GM21360 (cell line): ENCODE data around the gene GLI2.

Source experiments
- ATAC-seq: cut with Tn5 transposase; IDR thresholded peaks from one replicate; pipeline ENCODE4 v1.9.1; 2021; ENCODE audit warnings: mild to moderate bottlenecking, moderate library complexity; ENCODE audit not compliant: unreplicated experiment

GLI2 gene

DNA sequence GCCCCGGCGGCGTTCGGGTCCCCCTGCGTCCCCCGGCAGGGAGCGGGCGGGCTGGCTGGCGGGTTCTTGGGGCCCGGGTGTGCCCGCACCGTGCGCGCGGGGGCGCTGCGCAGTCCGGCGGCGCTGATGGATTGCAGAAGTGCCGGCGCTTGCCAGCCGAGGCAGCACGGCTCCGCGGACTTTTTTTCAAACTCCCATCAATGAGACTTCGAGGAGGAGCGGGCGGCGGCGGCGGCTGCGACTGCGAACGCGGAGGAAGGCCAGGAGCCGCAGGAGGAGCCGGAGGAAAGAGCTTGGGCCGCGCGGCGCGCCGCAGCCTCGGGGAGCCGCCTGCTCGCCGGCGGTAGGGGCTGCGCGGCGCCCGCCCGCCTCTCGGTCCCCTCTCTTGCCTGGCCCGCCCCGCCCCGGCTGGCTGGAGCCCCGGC is at the start of gene GLI2:
GLI2 (plus strand) TSS at position 123 of the 425 bp plus-strand sequence. CDS start 61,453 bp downstream, outside the sequence.
- ATAC-seq, result no peak

GRCh38 chr2:120685974-120686297 is 49.7 kb upstream of the GLI2 start:
- ATAC-seq, result no peak

GRCh38 chr2:120686511-120687168 is 49.0 kb upstream of the GLI2 start:
- ATAC-seq, result no peak

- ATAC-seq, result no peak
These were observed 48.5 kb upstream of the GLI2 start for GRCh38 chr2:120687210-120687609.

DNA sequence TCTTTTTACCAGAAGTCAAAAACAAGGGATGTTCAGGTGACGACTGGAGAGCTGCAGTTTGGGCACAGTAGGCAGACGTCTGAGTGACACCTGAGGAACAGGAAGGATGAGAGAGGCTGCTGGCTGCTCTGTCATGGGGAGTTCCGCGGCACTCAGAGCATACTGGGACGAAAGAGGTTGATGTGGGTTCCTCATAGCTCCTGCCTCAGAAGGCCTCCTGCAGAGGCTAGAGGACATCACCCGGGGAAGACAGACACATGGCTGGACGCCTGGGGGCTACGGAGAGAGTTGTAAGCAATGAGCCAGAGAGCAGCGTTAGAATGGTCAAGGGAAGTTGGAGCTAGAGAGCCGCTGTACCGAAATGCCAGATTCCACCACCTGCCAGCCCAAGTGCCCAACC is 45.1 kb upstream of the GLI2 start:
- ATAC-seq, result no peak

- ATAC-seq, result no peak
These were observed 44.3 kb upstream of the GLI2 start for GRCh38 chr2:120691410-120691809.

- no peak for ATAC-seq
These were observed 43.0 kb upstream of the GLI2 start for GRCh38 chr2:120692691-120693090.

- ATAC-seq, result no peak
These were observed 42.5 kb upstream of the GLI2 start for GRCh38 chr2:120693121-120693520.

GRCh38 chr2:120694034-120694433 is 41.6 kb upstream of the GLI2 start:
- ATAC-seq, result no peak

- no peak for ATAC-seq
These were observed 38.2 kb upstream of the GLI2 start for GRCh38 chr2:120697471-120697870.

DNA sequence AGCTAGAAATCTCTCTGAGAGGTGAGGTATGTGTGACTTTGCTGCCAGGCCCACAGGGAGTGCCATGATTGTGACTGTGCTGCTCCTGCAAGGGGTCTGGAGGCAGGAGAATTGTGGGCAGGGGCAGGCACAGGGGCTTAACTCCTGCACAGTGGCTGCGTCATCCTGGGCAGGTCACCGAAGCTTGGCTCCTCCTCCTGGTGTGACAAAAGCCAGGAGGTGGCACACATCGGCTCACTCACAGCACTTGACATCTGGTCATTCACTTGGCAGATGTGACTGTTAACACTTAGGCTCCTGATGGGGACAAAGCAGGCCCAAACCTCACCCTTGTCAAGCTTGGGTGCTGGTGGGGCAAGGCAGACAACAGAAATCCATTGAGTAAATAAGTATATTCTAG is 36.4 kb upstream of the GLI2 start:
- no peak for ATAC-seq

- ATAC-seq, result no peak
These were observed 35.0 kb upstream of the GLI2 start for GRCh38 chr2:120700659-120701058.

- no peak for ATAC-seq
These were observed 34.6 kb upstream of the GLI2 start for GRCh38 chr2:120701096-120701495.

DNA sequence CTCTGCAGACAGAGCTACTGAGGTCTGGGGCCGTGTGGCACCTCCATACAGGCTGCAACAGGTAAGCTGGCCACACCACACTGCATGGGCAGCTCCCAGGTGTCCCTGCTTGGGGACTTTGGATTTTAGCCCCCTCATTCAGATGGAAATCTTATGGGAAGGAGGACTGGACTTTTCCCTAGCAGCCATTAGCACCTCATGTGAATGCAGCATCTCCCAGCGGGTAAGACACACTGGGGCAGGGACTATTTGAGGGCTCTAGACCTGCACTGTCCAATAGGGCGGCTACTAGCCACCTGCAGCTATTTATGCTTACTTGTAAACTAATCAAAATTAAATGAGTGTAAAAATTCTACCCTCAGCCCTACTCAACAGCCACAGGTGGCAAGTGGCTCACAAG is 34.2 kb upstream of the GLI2 start:
- no peak for ATAC-seq

DNA sequence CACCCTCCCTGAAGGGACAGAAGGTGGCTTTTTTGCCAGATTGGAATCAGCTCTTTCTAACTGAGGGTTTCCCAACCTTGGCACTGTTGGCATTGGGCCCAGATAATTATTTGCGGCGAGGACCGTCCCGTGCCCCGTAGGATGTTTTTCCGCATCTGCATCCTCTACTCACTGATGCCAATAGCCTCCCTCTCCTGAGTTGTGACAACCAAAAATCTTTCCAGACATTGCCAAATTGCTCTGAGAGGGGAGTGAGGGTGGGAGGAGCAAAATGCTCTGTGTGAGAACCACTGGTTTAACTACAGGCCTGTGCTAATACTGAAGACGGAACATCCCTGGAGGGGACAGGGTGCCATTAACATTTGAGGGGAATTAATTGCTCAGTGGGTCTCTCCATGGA is 33.6 kb upstream of the GLI2 start:
- ATAC-seq, result no peak

- ATAC-seq, result no peak
These were observed 32.9 kb upstream of the GLI2 start for GRCh38 chr2:120702801-120703200.

DNA sequence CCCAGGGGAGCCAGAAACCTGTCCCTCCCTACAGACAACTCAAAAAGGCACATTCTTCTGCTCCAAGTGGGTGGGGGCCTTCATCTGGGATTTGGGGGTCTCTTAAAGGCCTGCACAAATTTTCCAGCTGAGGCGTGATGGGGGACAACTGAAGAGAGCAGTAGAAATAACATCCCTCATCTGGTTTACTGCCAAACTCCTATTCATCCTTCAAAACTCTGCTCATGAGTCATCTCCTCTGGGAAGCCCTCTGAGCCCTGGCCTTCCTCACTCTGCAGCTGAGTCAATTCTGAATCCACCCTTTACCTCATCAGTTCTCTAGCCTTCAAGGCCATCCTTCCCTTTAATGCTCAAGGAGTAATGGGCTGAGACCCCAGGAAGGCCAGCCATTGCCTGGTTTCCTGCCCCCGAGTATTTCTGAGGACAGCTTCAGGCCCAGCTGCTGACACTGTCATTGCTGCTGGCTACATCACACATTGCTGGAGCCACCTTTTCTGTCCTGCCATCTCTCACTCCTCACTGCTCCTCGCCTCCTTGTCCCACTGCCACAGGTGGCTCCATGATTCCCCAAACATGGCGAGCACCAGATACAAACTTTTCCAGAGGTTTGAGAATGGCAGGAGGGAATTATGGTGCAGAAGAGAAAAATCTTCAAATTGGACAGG is 32.2 kb upstream of the GLI2 start:
- no peak for ATAC-seq

DNA sequence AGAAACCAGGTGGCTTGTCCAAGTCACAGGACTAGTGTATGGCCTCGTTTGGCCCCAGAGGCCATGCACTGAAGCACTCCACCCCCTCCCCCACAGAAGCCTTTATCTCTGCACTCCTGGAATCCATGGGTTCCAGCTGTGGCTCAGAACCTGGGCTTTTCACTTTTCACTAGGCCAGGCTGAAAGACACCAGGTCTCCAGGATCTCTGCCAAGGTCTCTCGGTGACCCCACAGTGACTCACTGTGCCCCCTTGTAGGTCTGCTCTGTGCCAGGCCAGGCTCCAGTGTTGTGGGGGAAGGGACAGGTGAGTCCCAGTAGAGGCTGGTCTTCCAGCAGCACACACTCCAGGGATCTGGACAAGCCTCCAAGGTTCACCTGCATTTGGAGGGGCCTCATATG is 31.0 kb upstream of the GLI2 start:
- no peak for ATAC-seq

- ATAC-seq, result no peak
These were observed 27.9 kb upstream of the GLI2 start for GRCh38 chr2:120707816-120708215.

GRCh38 chr2:120708944-120709607 is 26.6 kb upstream of the GLI2 start:
- ATAC-seq, result no peak

DNA sequence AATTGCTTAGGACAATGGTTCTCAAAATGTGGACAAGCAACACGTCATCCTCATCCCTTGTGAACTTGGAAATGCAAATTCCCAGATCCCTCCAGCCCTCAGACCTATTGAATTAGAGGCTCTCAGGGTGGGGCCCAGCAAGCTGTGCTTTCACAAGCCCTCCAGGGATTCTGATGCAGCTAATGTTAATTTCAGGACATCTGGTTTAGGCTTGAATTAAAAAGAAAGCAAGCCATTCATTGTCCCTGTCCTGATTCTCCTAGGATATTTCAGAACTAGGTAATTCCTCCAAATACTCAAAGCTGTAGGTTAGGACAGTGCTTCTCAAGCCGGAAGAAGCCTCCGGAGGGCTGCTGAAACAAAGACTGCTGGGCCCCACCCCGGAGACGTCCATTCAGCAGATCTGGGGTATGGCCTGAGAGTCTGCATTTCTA is 26.0 kb upstream of the GLI2 start:
- no peak for ATAC-seq

- ATAC-seq, result no peak
These were observed 25.4 kb upstream of the GLI2 start for GRCh38 chr2:120710256-120710655.
